K562 (cell line): ENCODE data around the gene PAX8.
"Not testable (repeated sequence)": the region's sequence is repeated elsewhere in the genome, so short reads cannot be mapped to it uniquely, and the experiment has no call there.

ENCODE experiments used
- GABPB1 ChIP-seq: sonication (generic); formaldehyde crosslinking; IDR thresholded peaks from 2 replicates; pipeline ENCODE4 v1.8.0; 2022; ENCODE audit warnings: mild to moderate bottlenecking, missing genetic modification reagents
- JUND ChIP-seq, 2 experiments: IDR thresholded peaks; 2 replicates in 1 of 2; 3 replicates in 1 of 2; pipeline ENCODE4 v1.6.1; 2011; ENCODE audit warnings: borderline replicate concordance in 2 of 2, low read depth in 2 of 2, low read length in 2 of 2, improper control_type of control experiment in 1 of 2, missing biosample characterization in 1 of 2, missing genetic modification characterization in 1 of 2, missing genetic modification reagents in 1 of 2
- RFX5 ChIP-seq: IDR thresholded peaks from 2 replicates; pipeline ENCODE4 v1.6.1; 2011; ENCODE audit warnings: low read depth, mild to moderate bottlenecking, improper control_type of control experiment, low read length
- TF ChIP-seq, protein P1 (sequence below), 3 experiments: IDR thresholded peaks in 2 of 3; conservative IDR thresholded peaks in 1 of 3; 2 replicates each; pipeline ENCODE4 v1.5.1; 2011 to 2012; ENCODE audit warnings: low read length in 3 of 3, mild to moderate bottlenecking in 3 of 3, control low read depth in 2 of 3, improper control_type of control experiment in 1 of 3, inconsistent platforms in 1 of 3, low read depth in 1 of 3, mixed read lengths in 1 of 3, moderate library complexity in 1 of 3; ENCODE audit not compliant: insufficient read depth in 2 of 3

DNA sequence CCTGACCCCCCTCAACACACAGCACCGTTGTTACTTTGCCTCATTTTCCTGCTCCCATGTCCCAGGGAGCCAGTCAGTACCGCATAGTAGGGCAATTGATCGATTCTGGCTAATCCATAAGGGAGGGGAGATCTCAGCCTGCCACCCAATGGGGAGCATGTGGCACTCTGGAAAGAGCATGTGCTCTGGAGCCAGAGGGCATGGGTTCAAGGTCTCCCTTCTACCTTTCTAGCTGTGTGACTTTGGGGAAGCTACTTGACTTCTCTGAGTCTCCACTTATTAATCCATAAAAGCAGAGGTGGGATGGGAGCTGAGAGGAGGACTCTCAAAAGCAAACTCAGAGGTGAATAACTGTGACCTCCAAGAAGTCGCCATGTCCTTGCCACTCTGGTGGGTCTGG, 27.5 kb upstream of the PAX8 start:
- TF ChIP-seq JUND (IDR thresholded peaks at IDR 0.05; ENCODE audit: borderline replicate concordance, low read depth, low read length); JUND (tag; IDR thresholded peaks at IDR 0.05; ENCODE audit: borderline replicate concordance, low read depth, low read length); GABPB1 (CRISPR knock-in tag); RFX5: not testable (repeated sequence)
- TF ChIP-seq, protein P1, sequence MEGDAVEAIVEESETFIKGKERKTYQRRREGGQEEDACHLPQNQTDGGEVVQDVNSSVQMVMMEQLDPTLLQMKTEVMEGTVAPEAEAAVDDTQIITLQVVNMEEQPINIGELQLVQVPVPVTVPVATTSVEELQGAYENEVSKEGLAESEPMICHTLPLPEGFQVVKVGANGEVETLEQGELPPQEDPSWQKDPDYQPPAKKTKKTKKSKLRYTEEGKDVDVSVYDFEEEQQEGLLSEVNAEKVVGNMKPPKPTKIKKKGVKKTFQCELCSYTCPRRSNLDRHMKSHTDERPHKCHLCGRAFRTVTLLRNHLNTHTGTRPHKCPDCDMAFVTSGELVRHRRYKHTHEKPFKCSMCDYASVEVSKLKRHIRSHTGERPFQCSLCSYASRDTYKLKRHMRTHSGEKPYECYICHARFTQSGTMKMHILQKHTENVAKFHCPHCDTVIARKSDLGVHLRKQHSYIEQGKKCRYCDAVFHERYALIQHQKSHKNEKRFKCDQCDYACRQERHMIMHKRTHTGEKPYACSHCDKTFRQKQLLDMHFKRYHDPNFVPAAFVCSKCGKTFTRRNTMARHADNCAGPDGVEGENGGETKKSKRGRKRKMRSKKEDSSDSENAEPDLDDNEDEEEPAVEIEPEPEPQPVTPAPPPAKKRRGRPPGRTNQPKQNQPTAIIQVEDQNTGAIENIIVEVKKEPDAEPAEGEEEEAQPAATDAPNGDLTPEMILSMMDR (IDR thresholded peaks at IDR 0.05 in 2 of 3, conservative IDR thresholded peaks at IDR 0.05 in 1 of 3; ENCODE audit: insufficient read depth in 2 of 3, low read depth in 1 of 3, low read length in 3 of 3) = not testable (repeated sequence)
